ENCODE measurements around the gene SLC35A4. TPM values are rescaled to one million over a fixed set of nuclear protein-coding genes. Genes with fewer than 3 reads are reported as not detected.
A peak's percentile ranks its signal among the peaks of the same experiment; 100 is the strongest.
"Not testable (repeated sequence)": the region's sequence is repeated elsewhere in the genome, so short reads cannot be mapped to it uniquely, and the experiment has no call there.

SLC35A4 gene
- total and polyA plus RNA-seq, 4 donors: 24.9 to 43.4 (median 32.2) TPM

GRCh38 chr5:140600096-140600495 lies 35.5 kb downstream of the SLC35A4 start:
- Histone ChIP-seq H3K4me1 (ENCODE audit: control insufficient read depth in 1 of 2, insufficient read depth in 2 of 2, low read length in 2 of 2) (no peaks in the 10 kb centered on the region), H3K27me3 (ENCODE audit: control insufficient read depth in 1 of 2, insufficient read depth in 2 of 2, low read length in 1 of 2) (no peaks in the 10 kb centered on the region), H3K36me3 (ENCODE audit: control insufficient read depth in 1 of 2, insufficient read depth in 2 of 2, low read length in 1 of 2) (no peaks in the 10 kb centered on the region), H3K27ac (ENCODE audit: low read depth in 1 of 2, low read length in 2 of 2) (no peak overlapping the region), H3K9me3 (ENCODE audit: control insufficient read depth, low read length) (no peaks in the 10 kb centered on the region), H3K4me3 (ENCODE audit: low read length in 2 of 2) (no peak overlapping the region)
- DNase-seq (no peak), ATAC-seq (ENCODE audit: low FRiP score) (no peak)
- intact Hi-C loops (cut with DNase I): no loop called here

- H3K27ac ChIP-seq (ENCODE audit: low read depth in 1 of 2, low read length in 2 of 2): no peak overlapping the region
- no peaks in the 10 kb centered on the region for H3K4me1 ChIP-seq (ENCODE audit: control insufficient read depth in 1 of 2, insufficient read depth in 2 of 2, low read length in 2 of 2)
- DNase-seq (no peak), ATAC-seq (ENCODE audit: low FRiP score) (no peak)
- H3K4me3 ChIP-seq (ENCODE audit: low read length in 2 of 2): no peak overlapping the region
- 70 to 78% methylated on average over 4 of the region's 4 CpGs for WGBS, 2 donors
- intact Hi-C loops (cut with DNase I): no loop called here
- no peaks in the 10 kb centered on the region for H3K27me3 ChIP-seq (ENCODE audit: control insufficient read depth in 1 of 2, insufficient read depth in 2 of 2, low read length in 1 of 2)
- no peaks in the 10 kb centered on the region for H3K9me3 ChIP-seq (ENCODE audit: control insufficient read depth, low read length)
- no peaks in the 10 kb centered on the region for H3K36me3 ChIP-seq (ENCODE audit: control insufficient read depth in 1 of 2, insufficient read depth in 2 of 2, low read length in 1 of 2)
Measured at GRCh38 chr5:140602147-140602546, 37.5 kb downstream of the SLC35A4 start.

- ATAC-seq (ENCODE audit: low FRiP score); H3K27ac ChIP-seq (ENCODE audit: low read depth in 1 of 2, low read length in 2 of 2); H3K27me3 ChIP-seq (ENCODE audit: control insufficient read depth in 1 of 2, insufficient read depth in 2 of 2, low read length in 1 of 2); H3K4me1 ChIP-seq (ENCODE audit: control insufficient read depth in 1 of 2, insufficient read depth in 2 of 2, low read length in 2 of 2); intact Hi-C loops (cut with DNase I); H3K36me3 ChIP-seq (ENCODE audit: control insufficient read depth in 1 of 2, insufficient read depth in 2 of 2, low read length in 1 of 2); H3K4me3 ChIP-seq (ENCODE audit: low read length in 2 of 2); H3K9me3 ChIP-seq (ENCODE audit: control insufficient read depth, low read length); DNase-seq: not testable (repeated sequence)
- 81 to 91% methylated on average over 4 of the region's 4 CpGs for whole genome bisulfite sequencing, 2 donors
Measured at GRCh38 chr5:140603446-140603698, 38.7 kb downstream of the SLC35A4 start.

- intact Hi-C loops (cut with DNase I): no loop called here
- Histone ChIP-seq H3K36me3 (ENCODE audit: control insufficient read depth in 1 of 2, insufficient read depth in 2 of 2, low read length in 1 of 2) (no peaks in the 10 kb centered on the region), H3K9me3 (ENCODE audit: control insufficient read depth, low read length) (no peaks in the 10 kb centered on the region), H3K27me3 (ENCODE audit: control insufficient read depth in 1 of 2, insufficient read depth in 2 of 2, low read length in 1 of 2) (no peaks in the 10 kb centered on the region), H3K4me3 (ENCODE audit: low read length in 2 of 2) (no peak overlapping the region), H3K4me1 (ENCODE audit: control insufficient read depth in 1 of 2, insufficient read depth in 2 of 2, low read length in 2 of 2) (no peaks in the 10 kb centered on the region), H3K27ac (ENCODE audit: low read depth in 1 of 2, low read length in 2 of 2) (no peak overlapping the region)
- DNase-seq (no peak), ATAC-seq (ENCODE audit: low FRiP score) (no peak)
- 91 to 92% methylated on average over 2 of the region's 2 CpGs for WGBS, 2 donors
Measured at GRCh38 chr5:140603734-140604133, 39.1 kb downstream of the SLC35A4 start.

- intact Hi-C loops (cut with DNase I): no loop called here
- ATAC-seq (ENCODE audit: low FRiP score) (no peak), DNase-seq (no peak)
- Histone ChIP-seq H3K36me3 (ENCODE audit: control insufficient read depth in 1 of 2, insufficient read depth in 2 of 2, low read length in 1 of 2) (no peaks in the 10 kb centered on the region), H3K27ac (ENCODE audit: low read depth in 1 of 2, low read length in 2 of 2) (no peak overlapping the region), H3K4me3 (ENCODE audit: low read length in 2 of 2) (no peak overlapping the region), H3K9me3 (ENCODE audit: control insufficient read depth, low read length) (no peaks in the 10 kb centered on the region), H3K4me1 (ENCODE audit: control insufficient read depth in 1 of 2, insufficient read depth in 2 of 2, low read length in 2 of 2) (no peaks in the 10 kb centered on the region), H3K27me3 (ENCODE audit: control insufficient read depth in 1 of 2, insufficient read depth in 2 of 2, low read length in 1 of 2) (no peaks in the 10 kb centered on the region)
- WGBS, 2 donors: 77 to 80% methylated on average over 3 of the region's 3 CpGs
Measured at GRCh38 chr5:140605879-140606278, 41.3 kb downstream of the SLC35A4 start.

- no peaks in the 10 kb centered on the region for H3K27me3 ChIP-seq (ENCODE audit: control insufficient read depth in 1 of 2, insufficient read depth in 2 of 2, low read length in 1 of 2)
- H3K27ac ChIP-seq (ENCODE audit: low read depth in 1 of 2, low read length in 2 of 2): no peak overlapping the region
- no peak for ATAC-seq (ENCODE audit: low FRiP score)
- no peak overlapping the region for H3K4me3 ChIP-seq (ENCODE audit: low read length in 2 of 2)
- no peaks in the 10 kb centered on the region for H3K4me1 ChIP-seq (ENCODE audit: control insufficient read depth in 1 of 2, insufficient read depth in 2 of 2, low read length in 2 of 2)
- no peaks in the 10 kb centered on the region for H3K9me3 ChIP-seq (ENCODE audit: control insufficient read depth, low read length)
- intact Hi-C loops (cut with DNase I): no loop called here
- 76 to 88% methylated on average over 2 of the region's 2 CpGs for WGBS, 2 donors
- no peak for DNase-seq
- H3K36me3 ChIP-seq (ENCODE audit: control insufficient read depth in 1 of 2, insufficient read depth in 2 of 2, low read length in 1 of 2): no peaks in the 10 kb centered on the region
Measured at GRCh38 chr5:140607031-140607430, 42.4 kb downstream of the SLC35A4 start.

GRCh38 chr5:140608722-140609121 lies 44.1 kb downstream of the SLC35A4 start:
- intact Hi-C loops (cut with DNase I): no loop called here
- Histone ChIP-seq H3K4me1 (ENCODE audit: control insufficient read depth in 1 of 2, insufficient read depth in 2 of 2, low read length in 2 of 2) (no peaks in the 10 kb centered on the region), H3K4me3 (ENCODE audit: low read length in 2 of 2) (no peak overlapping the region), H3K36me3 (ENCODE audit: control insufficient read depth in 1 of 2, insufficient read depth in 2 of 2, low read length in 1 of 2) (no peaks in the 10 kb centered on the region), H3K27ac (ENCODE audit: low read depth in 1 of 2, low read length in 2 of 2) (no peak overlapping the region), H3K9me3 (ENCODE audit: control insufficient read depth, low read length) (no peaks in the 10 kb centered on the region), H3K27me3 (ENCODE audit: control insufficient read depth in 1 of 2, insufficient read depth in 2 of 2, low read length in 1 of 2) (no peaks in the 10 kb centered on the region)
- DNase-seq (no peak), ATAC-seq (ENCODE audit: low FRiP score) (no peak)

GRCh38 chr5:140609126-140609525 lies 44.5 kb downstream of the SLC35A4 start:
- no peak overlapping the region for H3K4me3 ChIP-seq (ENCODE audit: low read length in 2 of 2)
- intact Hi-C loops (cut with DNase I): no loop called here
- H3K4me1 ChIP-seq (ENCODE audit: control insufficient read depth in 1 of 2, insufficient read depth in 2 of 2, low read length in 2 of 2): no peaks in the 10 kb centered on the region
- no peaks in the 10 kb centered on the region for H3K9me3 ChIP-seq (ENCODE audit: control insufficient read depth, low read length)
- DNase-seq (peak in 1 of 2 donors; percentile 72), ATAC-seq (ENCODE audit: low FRiP score) (no peak)
- WGBS, 2 donors: 69 to 72% methylated on average over 4 of the region's 4 CpGs
- H3K27me3 ChIP-seq (ENCODE audit: control insufficient read depth in 1 of 2, insufficient read depth in 2 of 2, low read length in 1 of 2): no peaks in the 10 kb centered on the region
- no peak overlapping the region for H3K27ac ChIP-seq (ENCODE audit: low read depth in 1 of 2, low read length in 2 of 2)
- H3K36me3 ChIP-seq (ENCODE audit: control insufficient read depth in 1 of 2, insufficient read depth in 2 of 2, low read length in 1 of 2): no peaks in the 10 kb centered on the region

- Histone ChIP-seq H3K4me3 (ENCODE audit: low read length in 2 of 2) (no peak overlapping the region), H3K27me3 (ENCODE audit: control insufficient read depth in 1 of 2, insufficient read depth in 2 of 2, low read length in 1 of 2) (no peaks in the 10 kb centered on the region), H3K27ac (ENCODE audit: low read depth in 1 of 2, low read length in 2 of 2) (no peak overlapping the region), H3K9me3 (ENCODE audit: control insufficient read depth, low read length) (no peaks in the 10 kb centered on the region), H3K36me3 (ENCODE audit: control insufficient read depth in 1 of 2, insufficient read depth in 2 of 2, low read length in 1 of 2) (no peaks in the 10 kb centered on the region), H3K4me1 (ENCODE audit: control insufficient read depth in 1 of 2, insufficient read depth in 2 of 2, low read length in 2 of 2) (no peaks in the 10 kb centered on the region)
- ATAC-seq (ENCODE audit: low FRiP score): no peak
- 81 to 82% methylated on average over 2 of the region's 2 CpGs for WGBS, 2 donors
- no peak for DNase-seq
- intact Hi-C loops (cut with DNase I): no loop called here
Measured at GRCh38 chr5:140611020-140611521, 46.4 kb downstream of the SLC35A4 start.

Measured in aorta (tissue), 5 donors.